Osteocyte (in vitro differentiated cells): ENCODE data around the gene CPN2. TPM values are rescaled to one million over a fixed set of nuclear protein-coding genes. Genes with fewer than 3 reads are reported as not detected.

ENCODE experiments used
- DNase-seq: peaks from one replicate; pipeline ENCODE4 v3.0.0; 2021; ENCODE audit warnings: mixed read lengths; ENCODE audit not compliant: unreplicated experiment; ENCODE audit errors: extremely low spot score
- H3K27ac Mint-ChIP-seq: one replicate; pipeline ENCODE4 v1.8.0; 2021; ENCODE audit warnings: mild to moderate bottlenecking, mixed read lengths; ENCODE audit not compliant: unreplicated experiment
- H3K27me3 Mint-ChIP-seq: one replicate; pipeline ENCODE4 v1.8.0; 2021; ENCODE audit warnings: mixed read lengths; ENCODE audit not compliant: unreplicated experiment
- H3K36me3 Mint-ChIP-seq: one replicate; pipeline ENCODE4 v1.8.0; 2021; ENCODE audit warnings: mixed read lengths; ENCODE audit not compliant: unreplicated experiment
- H3K4me1 Mint-ChIP-seq: one replicate; pipeline ENCODE4 v1.8.0; 2021; ENCODE audit warnings: mixed read lengths; ENCODE audit not compliant: unreplicated experiment
- H3K4me3 Mint-ChIP-seq: one replicate; pipeline ENCODE4 v1.8.0; 2021; ENCODE audit warnings: mild to moderate bottlenecking, moderate library complexity, mixed read lengths; ENCODE audit not compliant: unreplicated experiment
- H3K9me3 Mint-ChIP-seq: one replicate; pipeline ENCODE4 v1.8.0; 2021; ENCODE audit warnings: mixed read lengths; ENCODE audit not compliant: unreplicated experiment
- CTCF ChIP-seq: fragments of 200-600 bp; sonication (generic); IDR thresholded peaks from 2 replicates; pipeline ENCODE4 v1.5.0; 2021; ENCODE audit warnings: antibody characterized with exemption, mild to moderate bottlenecking, moderate library complexity
- total RNA-seq: library from RNA; stranded (reverse); gene quantifications from 2 replicates; pipeline ENCODE4 v1.2.1, GENCODE V29; 2021

Gene CPN2
- total RNA-seq, 1 donor from 2014 or later, result not detected

DNA sequence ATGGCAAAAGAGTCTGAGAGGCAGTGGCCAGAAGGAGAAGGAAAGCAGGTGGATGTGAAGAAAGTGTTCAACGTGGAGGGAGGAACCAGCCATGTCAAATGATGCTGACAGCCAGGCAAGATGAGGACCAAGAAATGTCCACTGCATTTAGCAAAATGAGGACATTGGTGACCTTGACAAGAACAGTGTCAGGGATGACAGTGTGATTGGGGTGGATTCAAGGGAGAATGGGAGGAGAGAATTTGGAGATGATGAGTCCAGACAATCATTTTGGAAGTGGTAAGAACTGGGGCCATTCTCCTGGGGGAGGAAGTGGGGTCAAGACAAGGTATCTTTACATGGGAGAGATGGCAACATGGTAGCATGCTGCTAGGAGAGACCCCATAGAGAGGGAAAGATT lies 47.4 kb downstream of the CPN2 start:
- no peaks in the 10 kb centered on the region for H3K9me3 Mint-ChIP-seq
- TF ChIP-seq CTCF, result no peak
- peaks cover 32% of the 10 kb centered on the region for H3K27me3 Mint-ChIP-seq
- H3K36me3 Mint-ChIP-seq, result no peaks in the 10 kb centered on the region
- H3K4me3 Mint-ChIP-seq, result no peak overlapping the region
- peaks cover 3% of the 10 kb centered on the region for H3K4me1 Mint-ChIP-seq
- no peak overlapping the region for H3K27ac Mint-ChIP-seq
- DNase-seq, result no peak

DNA sequence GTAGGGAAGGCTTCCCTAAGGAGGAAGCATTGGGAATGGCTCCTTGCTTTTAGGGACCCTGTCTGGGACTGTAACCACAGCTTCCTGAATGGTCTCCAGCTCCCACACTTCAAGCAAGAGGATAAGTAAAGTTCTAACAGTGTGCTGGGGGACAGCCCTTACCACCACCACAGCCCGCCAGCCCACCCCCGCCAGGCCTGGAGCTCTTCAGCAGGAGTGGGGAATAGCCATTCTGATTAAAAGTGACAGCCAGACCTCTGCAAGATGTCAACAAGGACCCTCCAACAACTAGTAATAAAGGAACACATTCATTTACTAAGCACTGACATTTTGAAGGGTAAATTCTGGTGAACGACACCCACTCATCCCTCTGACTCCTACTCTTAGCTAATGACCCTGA lies 49.4 kb downstream of the CPN2 start:
- H3K27ac Mint-ChIP-seq, result no peak overlapping the region
- H3K9me3 Mint-ChIP-seq, result no peaks in the 10 kb centered on the region
- H3K36me3 Mint-ChIP-seq, result no peaks in the 10 kb centered on the region
- no peak for DNase-seq
- H3K4me1 Mint-ChIP-seq, result peaks cover 2% of the 10 kb centered on the region
- peaks cover 23% of the 10 kb centered on the region for H3K27me3 Mint-ChIP-seq
- no peak for TF ChIP-seq CTCF
- no peak overlapping the region for H3K4me3 Mint-ChIP-seq

- Mint-ChIP-seq H3K36me3 (no peaks in the 10 kb centered on the region), H3K27ac (no peak overlapping the region), H3K27me3 (peaks cover 16% of the 10 kb centered on the region), H3K4me1 (peaks cover 9% of the 10 kb centered on the region), H3K9me3 (no peaks in the 10 kb centered on the region), H3K4me3 (no peak overlapping the region)
- DNase-seq, result no peak
- TF ChIP-seq CTCF, result no peak
Measured at GRCh38 chr3:194300936-194301335, 50.2 kb downstream of the CPN2 start.

- no peak for DNase-seq
- Mint-ChIP-seq H3K4me1 (peaks cover 9% of the 10 kb centered on the region), H3K27me3 (peaks cover 10% of the 10 kb centered on the region), H3K9me3 (no peaks in the 10 kb centered on the region), H3K36me3 (no peaks in the 10 kb centered on the region), H3K4me3 (no peak overlapping the region), H3K27ac (no peak overlapping the region)
- TF ChIP-seq CTCF, result no peak
Measured at GRCh38 chr3:194300382-194300758, 50.8 kb downstream of the CPN2 start.

GRCh38 chr3:194298331-194299227 lies 52.5 kb downstream of the CPN2 start:
- Mint-ChIP-seq H3K27me3 (peaks cover 11% of the 10 kb centered on the region), H3K9me3 (no peaks in the 10 kb centered on the region), H3K4me1 (peaks cover 17% of the 10 kb centered on the region), H3K4me3 (no peak overlapping the region), H3K27ac (no peak overlapping the region), H3K36me3 (no peaks in the 10 kb centered on the region)
- TF ChIP-seq CTCF, result no peak
- no peak for DNase-seq
